T-cell (primary cell): ENCODE data around the gene C12orf43. TPM values are rescaled to one million over a fixed set of nuclear protein-coding genes. Genes with fewer than 3 reads are reported as not detected.
"Not testable (repeated sequence)": the region's sequence is repeated elsewhere in the genome, so short reads cannot be mapped to it uniquely, and the experiment has no call there.

Experiments used
- ATAC-seq, 4 experiments: fragments of 200-7000 bp in 3 of 4; fragments of 150-1000 bp in 1 of 4; cut with Tn5 transposase; replicated peaks in 1 of 4; 1 replicate in 3 of 4; 2 replicates in 1 of 4; pipeline ENCODE4 v1.10.0; 2021; ENCODE audit warnings: moderate library complexity in 3 of 4, mild to moderate bottlenecking in 2 of 4, moderate number of reproducible peaks in 1 of 4
- CTCF ChIA-PET, 2 donors: fragments of 300-600 bp; sonication (Branson Sonifier 250); formaldehyde crosslinking; loops; one replicate each; lab custom pipeline; 2022; ENCODE audit warnings: antibody characterized with exemption in 2 of 2; lab: Charles Lee
- POLR2A ChIA-PET, 2 donors: fragments of 300-600 bp; sonication (Branson Sonifier 250); formaldehyde crosslinking; loops; one replicate each; lab custom pipeline; 2022; ENCODE audit warnings: antibody characterized with exemption in 2 of 2; lab: Charles Lee
- DNase-seq, 35 experiments: peaks; one replicate each; pipeline versions ENCODE4 v3.0.0 to v3.0.0-alpha.2; 2013 to 2023
- H3K27ac ChIP-seq: one replicate; pipeline ENCODE4 v1.5.1; 2013; ENCODE audit warnings: low read length
- H3K27me3 ChIP-seq, 2 experiments: replicated peaks in 1 of 2; 1 replicate in 1 of 2; 2 replicates in 1 of 2; pipeline versions ENCODE4 v1.6.1 to v1.7.0; 2013; ENCODE audit warnings: low read length in 1 of 2, mixed read lengths in 1 of 2; ENCODE audit not compliant: control insufficient read depth in 2 of 2, insufficient read depth in 2 of 2; ENCODE audit errors: extremely low read depth in 1 of 2
- H3K36me3 ChIP-seq, 2 donors: 1 replicate in 1 of 2; 2 replicates in 1 of 2; pipeline versions ENCODE4 v1.6.1 to v1.7.0; 2013; ENCODE audit warnings: low read length in 1 of 2; ENCODE audit not compliant: control insufficient read depth in 2 of 2, insufficient read depth in 1 of 2; ENCODE audit errors: extremely low read depth in 1 of 2
- H3K4me1 ChIP-seq, 2 experiments: 1 replicate in 1 of 2; 2 replicates in 1 of 2; pipeline versions ENCODE4 v1.6.1 to v1.7.0; 2013; ENCODE audit warnings: low read length in 2 of 2, mixed read lengths in 1 of 2; ENCODE audit not compliant: insufficient read depth in 2 of 2, control insufficient read depth in 1 of 2; ENCODE audit errors: extremely low read depth in 1 of 2
- H3K4me3 ChIP-seq, 2 donors: 1 replicate in 1 of 2; 2 replicates in 1 of 2; pipeline versions ENCODE4 v1.5.1 to v1.7.0; 2013; ENCODE audit warnings: mild to moderate bottlenecking in 2 of 2, low read length in 1 of 2, moderate library complexity in 1 of 2; ENCODE audit not compliant: control insufficient read depth in 1 of 2; ENCODE audit errors: extremely low read depth in 1 of 2
- H3K9me3 ChIP-seq: 2 replicates; pipeline ENCODE4 v1.7.0; 2013
- H3K27ac Mint-ChIP-seq, 2 donors: one replicate each; pipeline ENCODE4 v1.8.0; 2020 to 2021; ENCODE audit warnings: mild to moderate bottlenecking in 2 of 2, mixed read lengths in 2 of 2
- H3K27me3 Mint-ChIP-seq, 2 donors: one replicate each; pipeline ENCODE4 v1.8.0; 2021 to 2022; ENCODE audit warnings: mixed read lengths in 2 of 2
- H3K36me3 Mint-ChIP-seq: one replicate; pipeline ENCODE4 v1.8.0; 2021; ENCODE audit warnings: mixed read lengths
- H3K4me1 Mint-ChIP-seq, 3 donors: one replicate each; pipeline ENCODE4 v1.8.0; 2020 to 2022; ENCODE audit warnings: mixed read lengths in 3 of 3, mild to moderate bottlenecking in 1 of 3
- H3K4me3 Mint-ChIP-seq, 3 donors: one replicate each; pipeline ENCODE4 v1.8.0; 2020 to 2022; ENCODE audit warnings: mild to moderate bottlenecking in 3 of 3, mixed read lengths in 3 of 3, moderate library complexity in 3 of 3
- H3K9me3 Mint-ChIP-seq, 3 donors: one replicate each; pipeline ENCODE4 v1.8.0; 2020 to 2022; ENCODE audit warnings: mixed read lengths in 3 of 3
- WGBS: methylation state at CpG from one replicate; pipeline ENCODE4 v1.1.5; 2013; ENCODE audit warnings: missing lambda C conversion rate; ENCODE audit not compliant: insufficient coverage; 5-methylcytosine and 5-hydroxymethylcytosine counted together
- total RNA-seq, 35 experiments: library from RNA in 6 of 35; stranded (reverse) in 6 of 35; fragments of 120-200 nt in 1 of 35; gene quantifications; one replicate each; pipeline versions ENCODE4 v1.2.1 to v1.2.4 and lab custom pipeline; 2013 to 2026

Gene C12orf43
- total RNA-seq, 5 donors from 2014 or later (not counting 1 experiment from before 2014, with no cell fraction given) = 15.5 to 19.4 (median 18.2) TPM

DNA sequence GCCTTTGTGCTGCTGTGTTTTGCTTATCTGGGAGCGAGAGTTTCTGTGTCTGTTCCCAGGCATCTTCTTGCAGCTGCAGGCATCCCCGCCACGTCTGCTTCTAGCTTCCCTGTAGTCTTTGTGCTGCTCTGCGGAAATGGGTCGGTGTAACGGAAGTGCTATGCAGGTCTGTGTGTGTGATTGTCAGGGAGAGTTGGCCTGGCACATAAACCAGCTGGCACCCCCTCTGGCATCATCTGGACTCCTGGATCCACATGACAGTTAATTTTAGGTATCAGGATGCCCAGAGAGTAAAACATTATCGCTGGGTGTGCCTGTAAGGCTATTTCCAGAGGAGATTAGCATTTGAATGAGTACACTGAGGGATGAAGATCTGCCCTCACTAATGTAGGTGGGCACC lies 32.2 kb upstream of the C12orf43 start:
- H3K27ac Mint-ChIP-seq = peak overlapping the region; percentile 22 to 81
- H3K4me3 ChIP-seq = no peak overlapping the region
- H3K27ac ChIP-seq = no peak overlapping the region
- WGBS = 75% methylated on average over 6 of the region's 7 CpGs
- ATAC-seq (peak in 1 of 4 experiments; percentile 33), DNase-seq (peak in 1 of 35 experiments; percentile 9)
- H3K27me3 Mint-ChIP-seq = no peaks in the 10 kb centered on the region
- peaks cover 0 to 5% of the 10 kb centered on the region in 2 experiments for H3K27me3 ChIP-seq
- no peaks in the 10 kb centered on the region for H3K36me3 ChIP-seq
- H3K4me1 ChIP-seq = peaks cover 0 to 4% of the 10 kb centered on the region in 2 experiments
- peak overlapping the region; percentile 28 to 72 (median 55) for H3K4me3 Mint-ChIP-seq
- H3K36me3 Mint-ChIP-seq = no peaks in the 10 kb centered on the region
- ChIA-PET CTCF (interaction anchor here in 1 of 2 donors (0.6 to 0.8 kb wide), 2 partner anchors 11 to 52 kb away, joined by 5 to 7 read pairs; no protein-coding TSS in a partner anchor), POLR2A (interaction anchor here in 1 of 2 donors (0.6 kb wide), 1 partner anchor 45 kb away, joined by 3 read pairs; no protein-coding TSS in a partner anchor)
- H3K4me1 Mint-ChIP-seq = peaks cover 0 to 5% (median 4%) of the 10 kb centered on the region in 3 donors
- no peaks in the 10 kb centered on the region for H3K9me3 Mint-ChIP-seq
- H3K9me3 ChIP-seq = no peaks in the 10 kb centered on the region

DNA sequence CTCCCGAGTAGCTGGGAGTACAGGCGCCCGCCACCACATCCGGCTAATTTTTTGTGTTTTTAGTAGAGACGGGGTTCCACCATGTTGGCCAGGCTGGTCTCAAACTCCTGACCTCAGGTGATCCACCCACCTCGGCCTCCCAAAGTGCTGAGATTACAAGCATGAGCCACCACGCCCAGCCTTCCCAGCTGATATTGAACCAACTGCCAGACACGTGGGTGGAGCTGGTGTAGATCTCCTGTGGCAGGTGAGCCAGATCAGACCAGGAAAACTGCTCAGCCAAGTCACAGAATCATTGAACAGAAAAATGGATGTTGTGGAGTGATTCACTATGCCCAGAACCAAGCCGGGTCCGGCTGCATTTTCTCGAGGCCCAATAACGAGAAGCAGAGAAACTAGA lies 31.1 kb upstream of the C12orf43 start:
- DNase-seq, H3K36me3 Mint-ChIP-seq, H3K4me1 ChIP-seq, H3K4me3 ChIP-seq, H3K27me3 Mint-ChIP-seq, H3K4me1 Mint-ChIP-seq, H3K4me3 Mint-ChIP-seq, H3K27me3 ChIP-seq, H3K27ac Mint-ChIP-seq, CTCF ChIA-PET, H3K9me3 Mint-ChIP-seq, ATAC-seq, H3K36me3 ChIP-seq, H3K27ac ChIP-seq, H3K9me3 ChIP-seq: not testable (repeated sequence)
- no CpG with 5 or more reads among the region's 12 CpGs for WGBS
- POLR2A ChIA-PET = interaction anchor here in 1 of 2 donors (0.7 kb wide), 1 partner anchor 90 kb away, joined by 3 read pairs; no protein-coding TSS in a partner anchor

DNA sequence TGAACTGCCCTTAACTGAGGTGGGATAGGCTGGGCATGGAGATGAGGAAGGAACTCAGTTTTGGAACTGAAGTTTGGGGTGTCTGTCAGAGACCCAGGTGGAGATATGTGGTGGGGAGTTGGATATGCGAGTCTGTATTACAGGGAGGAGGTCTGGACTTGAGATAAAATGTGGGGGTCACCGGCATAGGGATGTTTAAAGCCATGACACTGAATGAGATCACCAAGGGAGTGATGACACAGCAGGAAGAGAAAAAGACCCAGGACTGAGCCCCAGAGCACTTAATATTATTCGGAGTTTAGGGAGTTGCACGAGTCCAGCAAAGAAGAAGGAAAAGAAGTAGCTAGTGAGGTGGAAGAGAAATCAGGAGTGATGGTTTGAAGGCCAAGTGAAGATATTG lies 26.8 kb upstream of the C12orf43 start:
- H3K4me3 Mint-ChIP-seq = no peak overlapping the region
- H3K4me1 ChIP-seq = peaks cover 6 to 21% of the 10 kb centered on the region in 2 experiments
- H3K27ac Mint-ChIP-seq = no peak overlapping the region
- no peaks in the 10 kb centered on the region for H3K36me3 ChIP-seq
- H3K36me3 Mint-ChIP-seq = no peaks in the 10 kb centered on the region
- H3K9me3 Mint-ChIP-seq = no peaks in the 10 kb centered on the region
- peaks cover 0 to 2% of the 10 kb centered on the region in 2 donors for H3K27me3 Mint-ChIP-seq
- peaks cover 10 to 21% (median 20%) of the 10 kb centered on the region in 3 donors for H3K4me1 Mint-ChIP-seq
- H3K27ac ChIP-seq = no peak overlapping the region
- peaks cover 0 to 6% of the 10 kb centered on the region in 2 experiments for H3K27me3 ChIP-seq
- ChIA-PET POLR2A (no interaction called here), CTCF (no interaction called here)
- WGBS = 88% methylated on average over 4 of the region's 4 CpGs
- H3K9me3 ChIP-seq = no peaks in the 10 kb centered on the region
- H3K4me3 ChIP-seq = no peak overlapping the region
- DNase-seq = no peak
- ATAC-seq = no peak

DNA sequence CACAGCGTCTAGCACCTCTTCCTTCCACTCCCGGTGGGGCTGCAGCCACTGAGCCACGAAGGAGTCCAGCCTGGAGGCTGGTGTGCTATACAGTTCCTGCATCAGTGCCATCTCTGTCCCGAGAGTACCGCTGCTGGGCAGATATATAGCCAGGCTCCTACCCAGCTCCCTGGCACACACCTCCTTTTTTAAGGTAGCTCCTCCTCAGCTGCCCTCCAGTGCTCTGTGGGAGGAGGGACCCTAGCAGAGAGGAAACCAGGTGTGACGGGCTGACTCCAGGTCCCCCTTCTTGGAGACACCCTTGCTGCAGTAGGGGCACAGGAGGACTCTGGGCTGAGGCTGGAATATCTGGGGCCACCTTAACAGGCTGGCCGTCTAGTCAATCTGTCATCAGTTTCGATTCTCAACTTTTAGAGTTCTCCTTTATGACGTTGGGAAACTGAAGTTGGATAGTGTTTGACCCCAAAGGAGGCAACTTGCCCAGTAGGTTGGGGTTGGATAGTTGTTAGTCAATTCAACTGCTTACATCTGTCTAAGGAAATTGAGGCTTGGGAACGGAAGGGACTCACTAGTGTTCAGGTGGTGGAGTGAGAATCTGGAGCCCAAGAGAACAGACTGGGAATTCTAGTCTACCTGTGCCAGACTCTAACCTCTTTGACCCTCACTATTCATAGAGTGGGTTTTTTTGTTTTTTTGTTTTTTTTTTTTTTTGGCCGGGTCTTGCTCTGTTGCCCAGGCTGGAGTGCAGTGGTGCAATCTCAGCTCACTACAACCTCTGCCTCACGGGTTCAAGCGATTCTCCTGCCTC lies 22.8 kb upstream of the C12orf43 start, which contains the start of gene OASL:
Gene OASL, minus strand, starts transcription at position 386 of the 808 bp plus-strand sequence. Its CDS starts 275 bp downstream, at position 111.
- ATAC-seq (peak; percentile 66 to 78 (median 68)), DNase-seq (peak; percentile 23 to 77 (median 54))
- Histone ChIP-seq H3K27ac (peak within 1 kb of the TSS; percentile 87), H3K4me1 (peaks cover 7 to 56% of the 10 kb centered on the region in 2 experiments), H3K36me3 (no peaks in the 10 kb centered on the region), H3K9me3 (no peaks in the 10 kb centered on the region), H3K4me3 (peak within 1 kb of the TSS; percentile 83 to 90), H3K27me3 (peaks cover 0 to 6% of the 10 kb centered on the region in 2 experiments)
- Mint-ChIP-seq H3K27me3 (peaks cover 0 to 2% of the 10 kb centered on the region in 2 donors), H3K36me3 (peaks cover 9% of the 10 kb centered on the region), H3K4me1 (peaks cover 44 to 51% (median 45%) of the 10 kb centered on the region in 3 donors), H3K27ac (peak within 1 kb of the TSS; percentile 94 to 96), H3K4me3 (peak within 1 kb of the TSS; percentile 93 to 98 (median 98)), H3K9me3 (no peaks in the 10 kb centered on the region)
- POLR2A ChIA-PET = interaction anchor here in 1 of 2 donors (0.5 to 0.6 kb wide), 2 partner anchors 27 to 203 kb away, joined by 3 to 7 read pairs; no protein-coding TSS in a partner anchor
- CTCF ChIA-PET = interaction anchor here in 1 of 2 donors (0.6 to 1.5 kb wide), 2 partner anchors 21 to 23 kb away, joined by 3 to 6 read pairs; no protein-coding TSS in a partner anchor
- 11% methylated on average over 9 of the region's 13 CpGs for WGBS

DNA sequence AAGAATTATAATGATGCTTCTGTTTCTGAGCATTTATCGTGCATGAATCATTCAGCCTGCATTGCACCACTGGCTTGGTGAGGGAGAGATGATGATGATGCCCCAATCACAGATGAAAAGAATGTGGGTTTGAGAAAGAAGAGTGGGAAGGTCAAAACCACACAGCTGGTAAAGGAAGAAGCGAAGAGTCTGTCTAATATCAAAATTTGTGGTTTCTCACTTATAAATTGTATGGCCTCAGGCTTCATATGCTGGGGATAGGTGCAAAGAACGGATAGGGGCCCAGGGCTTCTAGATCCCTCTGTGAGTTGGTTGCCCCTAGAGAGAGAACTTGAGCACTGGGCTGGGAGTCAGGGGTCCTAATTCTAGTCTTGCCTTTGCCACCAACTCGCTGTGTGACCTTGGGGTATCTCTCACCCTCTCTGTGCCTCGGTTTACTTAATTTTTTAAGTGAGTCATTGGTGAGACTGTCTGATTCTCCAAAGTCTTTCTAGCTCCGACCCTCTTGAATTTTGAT lies 20.6 kb upstream of the C12orf43 start:
- H3K27me3 ChIP-seq = no peaks in the 10 kb centered on the region
- DNase-seq (peak in 3 of 35 experiments; percentile 1 to 71 (median 21)), ATAC-seq (no peak)
- no peaks in the 10 kb centered on the region for H3K9me3 ChIP-seq
- H3K4me3 ChIP-seq = peak overlapping the region in 1 of 2 donors; percentile 8
- H3K4me1 ChIP-seq = peaks cover 7 to 73% of the 10 kb centered on the region in 2 experiments
- Mint-ChIP-seq H3K4me1 (peaks cover 55 to 67% (median 61%) of the 10 kb centered on the region in 3 donors), H3K27ac (peak overlapping the region; percentile 91 to 96), H3K9me3 (no peaks in the 10 kb centered on the region), H3K4me3 (peak overlapping the region; percentile 93 to 98 (median 98)), H3K36me3 (peaks cover 12% of the 10 kb centered on the region), H3K27me3 (peaks cover 0 to 1% of the 10 kb centered on the region in 2 donors)
- ChIA-PET POLR2A (interaction anchor here in 1 of 2 donors (0.6 kb wide), 1 partner anchor 50 kb away, joined by 4 read pairs; no protein-coding TSS in a partner anchor), CTCF (interaction anchor here in 1 of 2 donors (0.6 kb wide), 2 partner anchors 12 to 735 kb away, joined by 3 to 4 read pairs; partner anchors contain the start of gene SIRT4)
- peaks cover 0 to 11% of the 10 kb centered on the region in 2 donors for H3K36me3 ChIP-seq
- H3K27ac ChIP-seq = peak overlapping the region; percentile 45
- WGBS = 18% methylated on average over 3 of the region's 6 CpGs
